Fibroblast of villous mesenchyme (primary cell): ENCODE data around the gene SMCO2. TPM values are rescaled to one million over a fixed set of nuclear protein-coding genes. Genes with fewer than 3 reads are reported as not detected.

ENCODE experiments used
- DNase-seq: peaks from one replicate; pipeline ENCODE4 v3.0.0-alpha.2; 2010; ENCODE audit warnings: low read depth
- H3K4me3 ChIP-seq: 2 replicates; pipeline ENCODE4 v1.5.1; 2011; ENCODE audit warnings: low read depth, mild to moderate bottlenecking, low read length
- CTCF ChIP-seq: IDR thresholded peaks from 2 replicates; pipeline ENCODE4 v1.5.1; 2012; ENCODE audit warnings: low read depth, mild to moderate bottlenecking, low read length; ENCODE audit not compliant: insufficient read depth
- total RNA-seq: library from RNA; depleted of rRNA; stranded (reverse); fragments of >200 nt; gene quantifications from 2 replicates; pipeline ENCODE4 v1.2.3, GENCODE V29; 2012

The SMCO2 gene
- total RNA-seq, 1 donor = not detected

- no peak for TF ChIP-seq CTCF
Observed at GRCh38 chr12:27425306-27425705, 21.2 kb upstream of the SMCO2 start.

GRCh38 chr12:27426743-27427487, 19.6 kb upstream of the SMCO2 start:
- DNase-seq = no peak
- no peak overlapping the region for H3K4me3 ChIP-seq
- TF ChIP-seq CTCF = no peak

More at GRCh38 chr12:27425306-27425705, 21.2 kb upstream of the SMCO2 start:
- no peak overlapping the region for H3K4me3 ChIP-seq
- peak; percentile 21 for DNase-seq

- no peak for DNase-seq
- H3K4me3 ChIP-seq = no peak overlapping the region
- TF ChIP-seq CTCF = no peak
Observed at GRCh38 chr12:27427824-27428223, 18.7 kb upstream of the SMCO2 start.

GRCh38 chr12:27428466-27428865, 18.1 kb upstream of the SMCO2 start:
- TF ChIP-seq CTCF = no peak
- H3K4me3 ChIP-seq = no peak overlapping the region
- DNase-seq = no peak

- H3K4me3 ChIP-seq = no peak overlapping the region
- peak; percentile 54 for DNase-seq
Observed at GRCh38 chr12:27429606-27430005, 16.9 kb upstream of the SMCO2 start.

GRCh38 chr12:27431185-27431584, 15.4 kb upstream of the SMCO2 start:
- DNase-seq = no peak
- TF ChIP-seq CTCF = no peak
- no peak overlapping the region for H3K4me3 ChIP-seq

More at GRCh38 chr12:27429606-27430005, 16.9 kb upstream of the SMCO2 start:
- TF ChIP-seq CTCF = no peak
